ENCODE data around the gene SETD6.
A peak's percentile ranks its signal among the peaks of the same experiment; 100 is the strongest.

SETD6 gene

GRCh38 chr16:58513874-58514273, 1.4 kb upstream of the SETD6 start:
- no peak for TF ChIP-seq CTCF (IDR thresholded peaks at IDR 0.05; ENCODE audit: low read depth, low read length)

DNA sequence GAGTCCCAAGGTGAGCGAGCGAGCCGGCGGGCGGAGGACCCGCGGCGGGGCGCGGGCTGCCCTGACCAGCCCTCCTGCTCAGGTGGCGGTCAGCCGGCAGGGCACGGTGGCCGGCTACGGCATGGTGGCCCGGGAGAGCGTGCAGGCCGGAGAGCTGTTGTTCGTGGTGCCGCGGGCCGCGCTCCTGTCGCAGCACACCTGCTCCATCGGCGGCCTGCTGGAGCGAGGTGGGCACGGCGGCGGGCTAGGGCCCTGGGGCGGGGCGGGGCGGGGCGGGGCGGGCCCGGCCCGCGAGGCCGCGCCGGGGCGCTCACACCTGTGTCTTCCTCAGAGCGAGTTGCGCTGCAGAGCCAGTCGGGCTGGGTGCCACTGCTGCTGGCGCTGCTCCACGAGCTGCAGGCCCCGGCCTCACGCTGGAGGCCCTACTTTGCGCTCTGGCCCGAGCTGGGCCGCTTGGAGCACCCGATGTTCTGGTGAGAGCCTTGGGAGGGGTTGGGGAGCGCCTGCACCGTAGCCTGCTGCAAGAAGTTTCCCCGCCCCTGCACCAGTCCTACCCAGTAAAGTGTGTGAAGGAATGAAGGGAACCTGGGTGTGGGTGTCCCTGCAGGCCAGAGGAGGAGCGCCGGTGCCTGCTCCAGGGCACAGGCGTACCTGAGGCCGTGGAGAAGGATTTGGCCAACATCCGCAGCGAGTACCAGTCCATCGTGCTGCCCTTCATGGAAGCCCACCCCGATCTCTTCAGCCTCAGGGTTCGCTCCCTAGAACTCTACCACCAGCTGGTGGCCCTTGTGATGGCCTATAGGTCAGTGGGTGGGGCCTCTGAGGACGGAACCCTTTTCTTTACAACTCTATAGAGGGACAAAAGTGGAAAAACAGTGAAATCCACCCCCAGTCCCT, 802 bp downstream of the SETD6 start:
- TF ChIP-seq CTCF (IDR thresholded peaks at IDR 0.05; ENCODE audit: low read depth, low read length): no peak
- peak in 1 of 2 donors; percentile 5 for DNase-seq (ENCODE audit: low read depth in 2 of 2)

More at GRCh38 chr16:58513874-58514273, 1.4 kb upstream of the SETD6 start:
- H3K4me3 ChIP-seq (replicated peaks in 1 of 2; ENCODE audit: low read depth in 2 of 2, low read length in 2 of 2): no peak overlapping the region
- peak in 1 of 2 donors; percentile 34 for DNase-seq (ENCODE audit: low read depth in 2 of 2)

GRCh38 chr16:58516768-58517107, 1.4 kb downstream of the SETD6 start:
- TF ChIP-seq CTCF (IDR thresholded peaks at IDR 0.05; ENCODE audit: low read depth, low read length): no peak
- no peak overlapping the region for H3K4me3 ChIP-seq (replicated peaks in 1 of 2; ENCODE audit: low read depth in 2 of 2, low read length in 2 of 2)
- DNase-seq (ENCODE audit: low read depth in 2 of 2): no peak

More for the DNA sequence above, 802 bp downstream of the SETD6 start:
- peak overlapping the region; percentile 75 to 80 for H3K4me3 ChIP-seq (replicated peaks in 1 of 2; ENCODE audit: low read depth in 2 of 2, low read length in 2 of 2)

GRCh38 chr16:58518083-58518979, 3.0 kb downstream of the SETD6 start:
- DNase-seq (ENCODE audit: low read depth in 2 of 2): no peak
- TF ChIP-seq CTCF (IDR thresholded peaks at IDR 0.05; ENCODE audit: low read depth, low read length): no peak
- no peak overlapping the region for H3K4me3 ChIP-seq (replicated peaks in 1 of 2; ENCODE audit: low read depth in 2 of 2, low read length in 2 of 2)

DNA sequence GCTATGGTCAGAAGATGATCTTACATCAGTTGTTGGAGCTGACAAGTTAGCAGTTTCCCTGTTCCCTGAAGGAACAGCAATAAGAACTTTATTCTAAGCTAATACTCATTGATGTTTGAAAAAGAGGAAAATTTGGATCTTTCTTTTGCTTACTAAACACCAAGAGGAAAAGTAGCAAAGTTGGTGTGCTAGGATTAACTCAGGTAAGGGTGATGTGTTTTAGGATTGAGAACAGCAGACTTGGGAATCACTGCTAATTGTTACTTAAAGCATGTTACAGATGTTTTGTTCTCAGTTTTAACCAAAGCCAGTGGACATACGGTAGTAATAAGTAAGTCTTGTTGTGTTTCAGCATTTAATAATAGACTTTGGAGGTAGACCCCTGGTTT, 3.7 kb downstream of the SETD6 start:
- TF ChIP-seq CTCF (IDR thresholded peaks at IDR 0.05; ENCODE audit: low read depth, low read length): no peak
- no peak for DNase-seq (ENCODE audit: low read depth in 2 of 2)
- no peak overlapping the region for H3K4me3 ChIP-seq (replicated peaks in 1 of 2; ENCODE audit: low read depth in 2 of 2, low read length in 2 of 2)

GRCh38 chr16:58519707-58520106, 4.4 kb downstream of the SETD6 start:
- no peak overlapping the region for H3K4me3 ChIP-seq (replicated peaks in 1 of 2; ENCODE audit: low read depth in 2 of 2, low read length in 2 of 2)
- TF ChIP-seq CTCF (IDR thresholded peaks at IDR 0.05; ENCODE audit: low read depth, low read length): no peak
- DNase-seq (ENCODE audit: low read depth in 2 of 2): no peak
